ENCODE results near the gene THAP7. TPM values are rescaled to one million over a fixed set of nuclear protein-coding genes. Genes with fewer than 3 reads are reported as not detected.
A peak's percentile ranks its signal among the peaks of the same experiment; 100 is the strongest.

Gene THAP7
- total and polyA plus RNA-seq, 9 of the 15 experiments (the other 6 are each of a cell fraction or from before 2014, with no cell fraction given), result 7.9 to 263 (median 84.1) TPM

DNA sequence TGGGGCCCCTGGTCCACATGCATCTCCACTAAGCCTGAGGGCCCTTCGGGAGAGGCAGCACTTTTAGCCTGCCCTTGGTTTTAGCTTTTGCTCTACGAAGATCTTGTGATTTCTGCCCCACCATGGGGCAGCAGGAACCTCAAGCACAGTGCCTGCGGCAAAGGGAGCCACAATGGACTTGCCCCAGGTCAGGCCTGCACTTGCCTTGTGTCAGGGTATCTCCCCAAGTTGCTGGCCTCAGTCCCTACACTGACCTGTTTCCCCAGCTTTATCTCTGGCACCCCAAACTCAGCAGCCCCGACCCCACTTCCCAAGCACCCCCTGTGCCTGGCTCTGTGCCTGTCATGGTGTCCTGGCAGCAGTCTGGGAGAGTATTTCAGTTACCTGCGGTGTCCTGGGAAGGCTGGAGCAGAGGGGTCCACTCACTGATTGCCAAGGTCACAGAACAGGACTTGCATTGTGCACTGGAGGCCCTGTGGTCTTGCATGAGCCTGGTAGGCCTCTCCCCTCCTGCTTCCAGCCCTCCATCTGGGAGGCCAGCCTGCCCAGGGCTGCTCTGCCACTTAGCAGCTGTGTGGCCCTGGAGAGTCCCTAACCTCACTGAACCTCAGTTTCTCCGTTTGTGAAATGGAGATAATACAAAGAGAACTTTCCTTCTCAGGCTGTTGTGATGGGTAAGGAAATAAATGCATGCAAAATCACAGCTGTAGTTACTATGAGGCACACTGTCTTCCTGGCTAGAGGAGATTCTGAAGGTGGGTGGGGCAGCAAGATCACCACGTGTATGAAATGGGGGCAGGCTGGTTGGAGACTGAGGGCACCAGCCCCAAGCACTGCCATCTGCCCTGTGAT, 38.5 kb downstream of the THAP7 start (continued):
- TF ChIP-seq ZC3H4 (CRISPR knock-in tag; IDR thresholded peaks at IDR 0.05; ENCODE audit: borderline replicate concordance) (peak; percentile 35; the same call in 1 of the 2 replicates), NR3C1 (CRISPR knock-in tag; IDR thresholded peaks at IDR 0.05) (0 out of 2 replicates have a peak, but pooled peaks have one; percentile 62), MXI1 (IDR thresholded peaks at IDR 0.05; ENCODE audit: low read depth, low read length) (no peak), BRD9 (IDR thresholded peaks at IDR 0.05; ENCODE audit: low read depth, partially characterized antibody) (no peak), RHOXF2B (CRISPR knock-in tag; conservative IDR thresholded peaks at IDR 0.05) (0 out of 2 replicates have a peak, but pooled peaks have one; percentile 75), ARNT (IDR thresholded peaks at IDR 0.05) (no peak), XRCC3 (IDR thresholded peaks at IDR 0.05) (no peak), ZNF253 (CRISPR knock-in tag; conservative IDR thresholded peaks at IDR 0.05) (0 out of 2 replicates have a peak, but pooled peaks have one; percentile 46), PTBP1 (IDR thresholded peaks at IDR 0.05; ENCODE audit: low read depth, low read length) (0 out of 2 replicates have a peak, but pooled peaks have one; percentile 6), POLR2G (IDR thresholded peaks at IDR 0.05; ENCODE audit: low read depth, low read length) (no peak), HDAC8 (tag; IDR thresholded peaks at IDR 0.05) (peak; percentile 41; the same call in 1 of the 2 replicates), ZNF12 (CRISPR knock-in tag; IDR thresholded peaks at IDR 0.05) (peak; percentile 56; the same call in 1 of the 2 replicates), RBBP5 (IDR thresholded peaks at IDR 0.05; ENCODE audit: borderline replicate concordance, insufficient read depth, low read length, poor library complexity, severe bottlenecking) (no peak), E2F3 (CRISPR knock-in tag; IDR thresholded peaks at IDR 0.05) (0 out of 2 replicates have a peak, but pooled peaks have one; percentile 21)
- TF ChIP-seq, protein P1, sequence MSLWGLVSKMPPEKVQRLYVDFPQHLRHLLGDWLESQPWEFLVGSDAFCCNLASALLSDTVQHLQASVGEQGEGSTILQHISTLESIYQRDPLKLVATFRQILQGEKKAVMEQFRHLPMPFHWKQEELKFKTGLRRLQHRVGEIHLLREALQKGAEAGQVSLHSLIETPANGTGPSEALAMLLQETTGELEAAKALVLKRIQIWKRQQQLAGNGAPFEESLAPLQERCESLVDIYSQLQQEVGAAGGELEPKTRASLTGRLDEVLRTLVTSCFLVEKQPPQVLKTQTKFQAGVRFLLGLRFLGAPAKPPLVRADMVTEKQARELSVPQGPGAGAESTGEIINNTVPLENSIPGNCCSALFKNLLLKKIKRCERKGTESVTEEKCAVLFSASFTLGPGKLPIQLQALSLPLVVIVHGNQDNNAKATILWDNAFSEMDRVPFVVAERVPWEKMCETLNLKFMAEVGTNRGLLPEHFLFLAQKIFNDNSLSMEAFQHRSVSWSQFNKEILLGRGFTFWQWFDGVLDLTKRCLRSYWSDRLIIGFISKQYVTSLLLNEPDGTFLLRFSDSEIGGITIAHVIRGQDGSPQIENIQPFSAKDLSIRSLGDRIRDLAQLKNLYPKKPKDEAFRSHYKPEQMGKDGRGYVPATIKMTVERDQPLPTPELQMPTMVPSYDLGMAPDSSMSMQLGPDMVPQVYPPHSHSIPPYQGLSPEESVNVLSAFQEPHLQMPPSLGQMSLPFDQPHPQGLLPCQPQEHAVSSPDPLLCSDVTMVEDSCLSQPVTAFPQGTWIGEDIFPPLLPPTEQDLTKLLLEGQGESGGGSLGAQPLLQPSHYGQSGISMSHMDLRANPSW (CRISPR knock-in tag; IDR thresholded peaks at IDR 0.05), result no peak; the same call in 1 of the 2 replicates
- TF ChIP-seq, protein P2, sequence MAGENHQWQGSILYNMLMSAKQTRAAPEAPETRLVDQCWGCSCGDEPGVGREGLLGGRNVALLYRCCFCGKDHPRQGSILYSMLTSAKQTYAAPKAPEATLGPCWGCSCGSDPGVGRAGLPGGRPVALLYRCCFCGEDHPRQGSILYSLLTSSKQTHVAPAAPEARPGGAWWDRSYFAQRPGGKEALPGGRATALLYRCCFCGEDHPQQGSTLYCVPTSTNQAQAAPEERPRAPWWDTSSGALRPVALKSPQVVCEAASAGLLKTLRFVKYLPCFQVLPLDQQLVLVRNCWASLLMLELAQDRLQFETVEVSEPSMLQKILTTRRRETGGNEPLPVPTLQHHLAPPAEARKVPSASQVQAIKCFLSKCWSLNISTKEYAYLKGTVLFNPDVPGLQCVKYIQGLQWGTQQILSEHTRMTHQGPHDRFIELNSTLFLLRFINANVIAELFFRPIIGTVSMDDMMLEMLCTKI (IDR thresholded peaks at IDR 0.05; ENCODE audit: partially characterized antibody), result no peak
- TF ChIP-seq, protein P3, sequence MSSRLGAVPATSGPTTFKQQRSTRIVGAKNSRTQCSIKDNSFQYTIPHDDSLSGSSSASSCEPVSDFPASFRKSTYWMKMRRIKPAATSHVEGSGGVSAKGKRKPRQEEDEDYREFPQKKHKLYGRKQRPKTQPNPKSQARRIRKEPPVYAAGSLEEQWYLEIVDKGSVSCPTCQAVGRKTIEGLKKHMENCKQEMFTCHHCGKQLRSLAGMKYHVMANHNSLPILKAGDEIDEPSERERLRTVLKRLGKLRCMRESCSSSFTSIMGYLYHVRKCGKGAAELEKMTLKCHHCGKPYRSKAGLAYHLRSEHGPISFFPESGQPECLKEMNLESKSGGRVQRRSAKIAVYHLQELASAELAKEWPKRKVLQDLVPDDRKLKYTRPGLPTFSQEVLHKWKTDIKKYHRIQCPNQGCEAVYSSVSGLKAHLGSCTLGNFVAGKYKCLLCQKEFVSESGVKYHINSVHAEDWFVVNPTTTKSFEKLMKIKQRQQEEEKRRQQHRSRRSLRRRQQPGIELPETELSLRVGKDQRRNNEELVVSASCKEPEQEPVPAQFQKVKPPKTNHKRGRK (tag; IDR thresholded peaks at IDR 0.05), result no peak
- TF ChIP-seq, protein P4, sequence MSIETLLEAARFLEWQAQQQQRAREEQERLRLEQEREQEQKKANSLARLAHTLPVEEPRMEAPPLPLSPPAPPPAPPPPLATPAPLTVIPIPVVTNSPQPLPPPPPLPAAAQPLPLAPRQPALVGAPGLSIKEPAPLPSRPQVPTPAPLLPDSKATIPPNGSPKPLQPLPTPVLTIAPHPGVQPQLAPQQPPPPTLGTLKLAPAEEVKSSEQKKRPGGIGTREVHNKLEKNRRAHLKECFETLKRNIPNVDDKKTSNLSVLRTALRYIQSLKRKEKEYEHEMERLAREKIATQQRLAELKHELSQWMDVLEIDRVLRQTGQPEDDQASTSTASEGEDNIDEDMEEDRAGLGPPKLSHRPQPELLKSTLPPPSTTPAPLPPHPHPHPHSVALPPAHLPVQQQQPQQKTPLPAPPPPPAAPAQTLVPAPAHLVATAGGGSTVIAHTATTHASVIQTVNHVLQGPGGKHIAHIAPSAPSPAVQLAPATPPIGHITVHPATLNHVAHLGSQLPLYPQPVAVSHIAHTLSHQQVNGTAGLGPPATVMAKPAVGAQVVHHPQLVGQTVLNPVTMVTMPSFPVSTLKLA (conservative IDR thresholded peaks at IDR 0.05), result no peak
